Measurements from ENCODE around the gene DPYD.

- TF ChIP-seq CTCF (conservative IDR thresholded peaks at IDR 0.05; ENCODE audit: low read length) (no peak), EZH2phosphoT487 (IDR thresholded peaks at IDR 0.05; ENCODE audit: borderline replicate concordance) (no peak)
These were observed 621.9 kb downstream of the DPYD start for GRCh38 chr1:97298966-97299365.

Measured in Loucy (cell line).